OCI-LY7 (cell line): Measurements from ENCODE around the gene PDCD1LG2.

Experiments
- CTCF ChIP-seq: fragments of 200-600 bp; sonication (generic); conservative IDR thresholded peaks from 2 replicates; pipeline ENCODE4 v1.5.1; 2014; ENCODE audit warnings: mild to moderate bottlenecking, antibody characterized with exemption, low read length, moderate library complexity, mixed read lengths
- EZH2phosphoT487 ChIP-seq: fragments of 200-600 bp; sonication (generic); IDR thresholded peaks from 2 replicates; pipeline ENCODE4 v1.6.1; 2018; ENCODE audit warnings: low read depth, borderline replicate concordance, mild to moderate bottlenecking, mixed run types, antibody characterized with exemption, low read length, moderate library complexity, mixed read lengths

DNA sequence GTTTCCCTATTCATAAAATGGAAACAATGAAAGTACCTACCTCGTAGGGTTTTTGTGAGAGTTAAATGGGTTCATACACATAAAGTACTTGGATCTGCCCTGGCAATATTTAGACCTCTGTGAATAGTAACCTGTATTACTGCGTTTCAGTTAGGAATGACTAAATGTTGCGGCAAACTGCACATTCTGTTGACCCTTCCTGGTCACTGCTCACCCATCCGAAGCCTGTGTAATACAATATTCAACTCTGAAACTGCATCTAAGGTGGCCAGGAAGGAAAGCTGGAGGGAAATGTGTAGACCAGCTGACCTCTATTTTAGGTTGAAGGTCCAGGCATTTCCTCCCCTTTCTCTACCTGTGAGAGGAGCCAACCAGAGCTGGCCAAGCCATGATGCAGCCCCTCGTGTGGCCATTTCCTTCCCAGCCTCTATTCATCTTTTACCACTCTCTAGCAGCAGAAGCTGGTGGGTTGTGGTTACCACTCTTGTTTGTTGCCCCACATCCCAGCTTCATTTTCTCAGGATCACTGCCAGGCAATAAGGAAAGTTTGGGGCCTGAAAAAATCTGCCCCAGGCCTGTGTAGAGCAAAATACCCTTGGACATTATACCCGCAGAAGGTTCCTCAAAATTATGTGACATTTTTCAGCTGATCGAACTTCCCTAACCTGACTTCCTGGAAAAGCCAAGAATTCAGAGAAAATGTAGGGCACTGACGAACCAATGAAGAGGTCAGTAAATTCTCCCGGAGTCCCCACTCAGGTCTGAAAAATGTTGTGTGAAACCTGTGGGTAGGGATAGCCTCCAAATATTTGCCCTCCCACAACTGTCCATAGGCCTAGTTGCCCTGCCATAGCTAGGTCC is 20.5 kb upstream of the PDCD1LG2 start:
- TF ChIP-seq CTCF, result no peak
- no peak for TF ChIP-seq EZH2phosphoT487
